HG02970 (cell line): ENCODE data around the gene STK25.
"Not testable (repeated sequence)": the region's sequence is repeated elsewhere in the genome, so short reads cannot be mapped to it uniquely, and the experiment has no call there.

Source experiments
- ATAC-seq: cut with Tn5 transposase; IDR thresholded peaks from one replicate; pipeline ENCODE4 v1.9.1; 2021; ENCODE audit warnings: mild to moderate bottlenecking, moderate library complexity, moderate number of reproducible peaks; ENCODE audit not compliant: unreplicated experiment, low FRiP score

STK25 gene

DNA sequence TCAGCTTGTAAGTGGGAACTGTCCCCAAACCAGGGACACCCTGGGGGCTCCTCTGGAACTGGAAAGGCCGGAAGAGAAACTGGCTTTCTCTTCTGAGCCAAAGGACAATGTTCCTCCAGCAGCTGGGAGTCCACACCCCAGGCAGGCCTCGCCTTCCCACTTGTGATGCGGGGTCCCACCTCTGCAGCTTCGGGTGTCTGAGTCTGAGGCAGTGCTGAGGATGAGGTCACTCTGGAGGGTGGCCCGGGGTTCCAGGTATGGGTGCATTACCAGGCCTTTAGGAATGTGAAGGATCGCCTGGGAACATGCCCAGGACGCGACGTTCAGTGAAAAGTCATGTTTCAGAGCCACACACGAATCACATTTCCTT lies 32.0 kb upstream of the STK25 start:
- ATAC-seq: no peak

DNA sequence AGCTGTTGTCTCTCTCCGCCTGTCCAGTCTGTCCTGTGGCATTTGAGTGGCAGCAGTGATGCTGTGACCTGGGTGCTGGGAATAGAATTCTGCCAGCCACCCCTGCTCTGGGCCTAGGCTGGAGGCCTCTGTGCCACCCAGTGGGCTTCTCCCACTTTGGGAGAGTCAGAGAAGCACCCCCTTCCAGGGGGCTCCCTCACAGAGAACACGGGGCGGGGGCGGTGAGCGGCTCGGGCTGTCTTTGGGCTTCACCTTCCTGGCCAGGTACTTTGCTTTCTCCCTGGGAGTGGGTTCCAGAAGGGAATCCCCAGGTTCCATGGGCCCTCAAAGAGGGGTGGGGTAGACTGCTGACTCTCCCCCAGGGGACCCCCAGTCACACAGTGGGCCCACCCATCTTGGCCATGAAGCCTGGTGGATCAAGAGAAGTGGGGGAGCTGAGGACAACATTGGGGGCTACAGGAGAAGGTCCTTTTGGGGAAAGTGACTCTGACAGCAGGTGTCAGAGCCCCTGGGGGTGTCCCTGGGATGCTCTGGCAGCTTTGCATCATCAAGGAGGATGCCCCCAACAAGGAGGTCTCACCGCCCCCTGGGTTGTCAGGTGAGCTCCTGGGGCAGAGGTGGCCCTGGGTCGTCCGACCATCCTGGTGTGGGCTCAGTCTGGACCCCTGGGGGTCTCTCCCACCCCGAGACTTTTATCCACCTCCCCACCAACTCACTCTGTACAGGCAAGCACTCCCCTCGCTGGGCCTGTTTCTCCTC lies 31.4 kb upstream of the STK25 start:
- no peak for ATAC-seq

DNA sequence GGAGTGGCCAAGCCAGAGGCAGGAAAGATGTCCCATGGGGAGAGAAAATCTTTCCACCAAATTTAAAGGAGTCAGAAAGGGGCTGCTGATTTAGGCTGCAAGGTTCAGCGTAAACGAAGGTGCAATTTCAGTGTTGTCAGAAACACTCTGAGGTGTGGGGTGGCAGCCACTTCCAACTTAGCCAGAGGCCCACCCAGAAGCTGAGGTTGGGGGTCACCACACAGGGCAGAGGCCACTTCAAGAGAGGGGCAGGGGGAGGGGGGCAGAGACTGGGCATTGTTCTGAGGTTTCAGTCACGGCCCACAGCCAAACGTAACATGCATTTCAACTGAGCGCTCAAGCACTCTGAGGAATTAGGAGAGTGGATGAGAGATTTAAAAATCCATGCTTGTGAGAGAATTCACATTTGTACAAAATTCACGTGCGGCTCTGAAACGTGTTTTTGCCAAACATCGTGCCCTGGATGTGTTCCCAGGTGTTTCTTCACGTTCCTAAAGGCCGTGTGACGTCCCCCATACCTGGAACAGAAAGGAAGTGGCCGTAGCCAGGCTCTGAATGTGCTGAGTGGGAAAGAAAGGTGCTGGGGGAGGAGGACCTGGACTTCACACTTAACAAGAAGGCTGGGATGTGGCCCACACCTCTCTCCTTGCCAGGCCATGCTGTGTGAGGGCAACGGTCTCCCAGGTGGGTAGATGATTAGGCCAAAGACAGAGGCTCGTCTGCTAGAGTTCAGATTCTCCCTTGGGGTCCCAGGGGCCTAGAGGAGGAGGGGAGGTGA lies 30.6 kb upstream of the STK25 start:
- no peak for ATAC-seq

DNA sequence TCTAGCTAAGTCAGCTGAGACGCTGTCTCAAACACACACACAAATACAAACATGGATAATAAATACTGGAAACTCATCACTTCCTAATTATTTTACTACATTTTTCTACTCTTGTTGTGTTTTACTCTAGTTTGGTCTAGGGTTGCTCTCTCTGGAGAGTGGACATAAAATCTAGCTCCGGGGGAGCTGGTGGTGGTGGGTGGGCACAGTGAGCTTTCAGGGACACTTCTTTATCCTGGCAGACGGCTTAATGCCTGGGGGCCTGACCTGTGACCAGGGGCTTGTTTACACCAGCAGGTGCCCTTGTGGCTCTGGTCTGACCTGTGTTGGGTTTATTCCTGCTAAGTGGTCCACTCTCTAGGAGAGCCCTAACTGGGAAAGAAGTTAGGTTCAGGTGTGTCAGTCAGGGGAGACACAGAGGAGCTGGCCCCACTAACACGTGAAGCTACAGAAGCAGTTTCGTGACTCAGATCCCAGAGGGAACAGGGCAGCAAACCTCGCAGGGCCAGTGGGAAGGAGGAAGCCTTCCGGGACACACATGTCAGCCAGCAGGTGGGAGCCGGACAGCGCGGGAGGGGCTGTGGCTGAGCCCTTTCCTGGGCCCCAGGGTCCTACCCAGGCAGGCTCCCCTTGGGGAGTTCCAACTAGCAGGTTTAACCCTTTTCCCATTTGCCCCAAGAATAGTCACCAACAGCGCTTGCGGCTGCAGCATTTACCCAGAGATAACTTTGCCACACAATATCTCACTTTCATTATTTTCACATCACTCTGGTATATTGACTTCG lies 27.7 kb upstream of the STK25 start:
- no peak for ATAC-seq

DNA sequence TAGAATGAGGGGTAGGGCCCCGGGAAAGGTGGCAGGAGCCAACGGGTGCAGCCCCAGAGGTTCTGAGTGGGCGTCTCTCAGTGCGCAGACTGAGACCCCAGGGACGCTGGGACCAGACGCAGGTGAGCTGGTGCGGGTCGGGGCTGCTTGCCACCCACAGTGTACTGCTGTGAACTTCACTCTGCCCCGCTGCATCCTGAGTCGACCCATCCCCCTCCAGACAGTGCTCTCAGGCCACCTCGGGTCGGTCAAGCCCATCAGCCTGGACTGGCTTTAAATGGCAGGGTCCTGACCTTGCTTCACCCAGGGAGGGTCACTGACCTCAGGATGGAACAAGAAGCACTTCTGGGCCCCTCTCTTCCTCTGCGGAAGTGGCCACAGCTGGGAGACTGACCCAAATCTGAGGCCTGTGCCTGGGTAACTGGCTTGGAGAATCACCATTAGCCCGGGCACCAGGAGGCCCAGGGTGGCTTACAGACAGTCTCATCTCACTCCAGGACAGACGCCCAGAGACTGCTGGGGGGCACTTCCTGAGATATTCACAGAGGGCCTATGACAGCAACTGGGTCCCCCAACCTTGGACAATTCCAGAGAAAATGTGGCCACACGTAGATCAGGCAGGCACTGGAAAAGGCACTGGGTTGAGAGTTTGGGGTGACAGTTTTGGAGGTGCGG lies 26.5 kb upstream of the STK25 start:
- ATAC-seq: no peak

DNA sequence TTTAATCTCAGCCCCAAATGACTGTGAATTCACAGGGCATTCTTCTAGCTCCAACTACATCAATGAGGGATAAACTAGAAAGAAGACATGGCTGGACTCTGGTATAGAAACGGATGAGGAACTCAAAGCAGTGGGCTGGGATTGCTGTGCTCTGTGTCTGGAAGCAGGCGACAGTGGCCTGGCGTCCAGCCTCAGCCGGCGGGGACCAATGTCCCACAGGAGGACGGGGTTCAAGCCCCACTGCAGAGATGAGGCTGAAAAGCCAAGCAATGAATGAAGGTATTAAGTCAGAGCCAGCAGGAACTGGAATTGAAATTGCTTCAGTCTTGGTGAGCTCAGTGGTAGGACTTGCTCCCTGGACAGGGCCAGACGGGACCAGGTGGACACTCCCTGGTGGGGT lies 25.9 kb upstream of the STK25 start:
- no peak for ATAC-seq

DNA sequence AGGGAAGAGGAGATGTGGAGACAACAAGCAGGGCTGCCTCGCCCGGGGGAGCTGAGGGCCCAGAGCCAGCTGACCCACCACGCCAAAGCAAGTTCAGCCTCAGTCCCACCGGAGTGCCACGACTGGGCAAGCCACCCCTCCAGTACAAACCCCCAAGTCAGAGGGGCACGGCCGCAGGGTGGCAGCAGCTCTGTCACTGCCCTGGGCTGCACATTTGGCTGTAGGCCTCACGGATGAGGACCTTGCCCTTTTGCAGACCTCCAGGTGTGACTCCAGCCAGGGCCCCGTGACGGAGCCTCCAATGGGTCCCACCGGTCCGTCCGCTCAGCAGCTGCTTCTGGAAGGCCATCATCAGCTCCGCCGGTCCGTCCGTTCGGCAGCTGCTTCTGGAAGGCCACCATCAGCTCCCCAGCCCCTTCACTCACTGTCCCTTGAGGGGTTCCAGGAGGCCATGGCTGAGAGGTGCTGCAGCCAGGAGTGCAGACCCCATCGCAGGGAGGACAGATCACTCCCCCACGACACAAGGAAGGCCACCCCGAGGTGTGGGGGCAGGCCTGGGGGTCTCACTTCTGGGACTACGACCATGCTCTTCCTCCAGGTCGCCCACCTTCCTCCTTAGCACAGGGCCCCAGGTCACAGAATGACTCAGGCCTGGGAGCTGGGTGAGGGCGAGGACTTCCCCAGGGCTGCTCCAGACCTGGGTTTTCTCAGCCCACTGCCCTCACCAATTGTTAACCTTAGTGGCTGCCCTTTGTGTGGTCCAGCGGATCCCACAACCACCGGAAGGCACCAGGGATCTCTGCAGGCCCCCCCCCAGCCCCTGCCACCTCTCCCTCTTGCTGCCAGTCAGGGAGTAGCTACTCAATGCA lies 24.6 kb upstream of the STK25 start:
- no peak for ATAC-seq

DNA sequence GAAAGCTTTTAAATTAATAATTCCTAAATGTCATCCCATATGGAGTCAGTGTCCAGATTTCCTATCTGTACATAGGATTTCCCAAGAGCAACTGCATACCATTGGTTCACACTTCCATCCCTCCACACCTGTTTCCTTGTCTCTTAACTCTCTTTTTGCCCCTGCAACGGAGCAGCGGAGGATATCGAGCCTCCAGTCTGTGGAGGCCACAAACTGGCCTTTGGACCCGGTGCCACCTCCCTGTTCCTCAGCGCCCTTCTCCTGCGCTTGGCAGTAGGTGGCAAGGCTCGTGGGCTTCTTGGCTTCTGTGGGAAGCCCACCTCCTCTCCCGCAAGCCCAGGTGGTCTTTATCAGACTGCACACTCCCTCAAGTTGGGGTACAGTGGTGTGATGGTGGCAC lies 23.8 kb upstream of the STK25 start:
- ATAC-seq: no peak

DNA sequence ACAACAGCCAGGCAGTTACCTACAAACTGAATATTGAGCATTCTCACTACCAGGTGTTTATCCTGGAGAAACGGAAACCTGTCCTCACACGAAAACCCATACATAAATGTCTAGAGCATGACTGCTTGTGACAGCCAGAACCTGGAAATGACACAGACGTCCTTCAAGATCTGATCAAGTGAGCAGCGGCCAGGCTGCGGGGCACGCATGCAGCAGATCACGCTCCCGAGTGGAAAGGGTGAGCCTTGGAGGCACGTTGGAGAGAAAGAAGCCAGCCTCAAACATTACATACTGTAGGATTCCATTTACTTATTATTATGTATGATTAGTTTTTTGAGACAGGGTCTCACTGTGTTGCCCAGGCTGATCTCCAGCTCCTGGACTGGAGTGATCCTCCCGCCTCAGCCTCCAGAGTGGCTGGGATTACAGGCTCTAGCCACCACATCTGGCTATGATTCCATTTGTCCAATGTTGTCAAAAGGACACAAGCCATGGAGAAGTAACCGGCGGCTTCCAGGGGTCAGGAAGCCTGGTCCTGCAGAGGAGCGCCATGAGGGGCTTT lies 22.9 kb upstream of the STK25 start:
- no peak for ATAC-seq

DNA sequence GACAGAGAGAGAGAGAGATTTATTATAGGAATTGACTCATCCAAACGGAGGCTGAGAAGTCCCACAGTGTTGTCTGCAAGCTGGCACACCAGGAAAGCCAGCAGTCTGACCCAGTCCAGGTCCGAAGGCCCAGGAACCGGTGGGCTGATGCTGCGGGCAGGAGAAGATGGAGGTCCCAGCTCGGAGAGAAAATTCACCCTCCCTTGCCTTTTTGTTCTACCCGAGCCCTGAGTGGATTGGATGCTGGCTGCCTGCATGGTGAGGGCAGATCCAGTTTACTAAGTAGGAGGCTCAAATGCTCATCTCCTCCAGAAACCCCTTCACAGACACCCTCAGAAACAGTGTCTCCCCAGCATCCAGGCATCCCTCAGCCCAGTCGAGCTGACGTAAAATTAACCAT lies 22.2 kb upstream of the STK25 start:
- no peak for ATAC-seq

DNA sequence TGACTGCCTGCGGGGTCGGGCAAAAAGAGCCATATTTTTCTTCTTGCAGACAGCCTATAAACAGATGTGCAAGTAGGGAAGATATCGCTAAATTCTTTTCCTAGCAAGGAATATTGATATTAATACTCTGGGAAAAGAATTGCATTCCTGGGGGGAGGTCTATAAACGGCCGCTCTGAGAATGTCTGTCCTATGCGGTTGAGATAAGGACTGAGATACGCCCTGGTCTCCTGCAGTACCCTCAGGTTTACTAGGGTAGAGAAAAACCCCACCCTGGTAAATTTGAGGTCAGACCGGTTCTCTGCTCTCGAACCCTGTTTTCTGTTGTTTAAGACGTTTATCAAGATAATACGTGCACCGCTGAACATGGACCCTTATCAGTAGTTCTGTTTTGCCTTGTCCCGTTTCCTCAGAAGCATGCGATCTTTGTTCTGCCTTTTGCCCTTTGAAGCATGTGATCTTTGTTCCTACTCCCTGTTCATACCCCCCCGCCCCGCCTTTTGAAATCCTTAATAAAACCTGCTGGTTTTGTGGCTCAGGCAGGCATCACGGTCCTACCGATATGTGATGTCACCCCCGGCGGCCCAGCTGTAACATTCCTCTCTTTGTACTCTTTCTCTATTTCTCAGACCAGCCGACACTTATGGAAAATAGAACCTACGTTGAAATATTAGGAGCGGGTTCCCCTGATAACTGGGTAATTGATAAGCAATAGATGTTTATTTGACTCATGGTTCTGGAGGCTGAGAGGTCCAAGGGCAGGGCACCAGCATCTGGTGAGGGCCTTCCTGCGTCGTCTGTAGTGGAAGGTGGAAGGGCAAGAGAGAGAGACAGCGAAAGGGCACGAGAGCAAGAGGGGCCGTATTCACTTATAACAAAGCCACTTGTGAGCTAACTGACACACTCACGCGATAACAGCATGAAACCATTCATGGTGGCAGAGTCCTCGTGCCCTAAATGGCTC lies 17.7 kb upstream of the STK25 start:
- ATAC-seq: not testable (repeated sequence)

DNA sequence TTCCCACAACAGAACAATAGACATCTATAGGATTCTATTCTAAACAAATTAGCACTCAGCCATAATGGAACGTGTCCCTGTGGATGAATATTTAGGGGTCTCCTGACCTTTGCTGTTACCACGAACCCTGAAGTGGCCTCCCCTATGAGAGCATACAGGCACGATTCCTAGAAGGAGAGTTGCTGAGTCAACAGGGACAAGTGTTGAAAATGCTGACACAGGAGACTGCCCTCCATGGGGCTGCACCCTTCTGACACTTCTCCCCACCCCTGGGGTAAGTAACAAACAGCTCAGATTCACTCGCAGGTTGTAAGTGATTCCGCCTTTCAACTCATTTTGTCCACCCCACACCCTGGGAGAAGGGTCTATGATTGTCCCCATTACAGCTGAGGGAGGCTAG lies 14.1 kb upstream of the STK25 start:
- no peak for ATAC-seq

DNA sequence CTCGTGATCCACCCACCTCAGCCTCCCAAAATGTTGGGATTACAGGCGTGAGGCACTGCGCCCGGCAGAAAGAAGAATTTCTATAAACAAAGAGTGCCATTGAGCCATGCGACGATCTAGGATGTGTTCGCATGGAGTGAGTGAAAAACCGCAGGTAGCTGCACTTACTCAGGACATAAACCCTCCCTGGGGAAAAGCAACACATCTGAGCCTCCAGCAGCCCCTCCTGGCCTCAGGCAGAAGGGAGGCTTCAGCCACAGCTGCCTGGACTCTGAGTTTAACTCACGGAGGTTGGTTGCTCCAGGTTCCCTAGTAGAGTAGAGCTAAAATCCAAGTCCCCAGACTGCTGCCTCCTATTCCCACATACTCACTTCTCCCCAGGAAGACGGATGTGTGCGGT lies 11.3 kb upstream of the STK25 start:
- ATAC-seq: no peak

DNA sequence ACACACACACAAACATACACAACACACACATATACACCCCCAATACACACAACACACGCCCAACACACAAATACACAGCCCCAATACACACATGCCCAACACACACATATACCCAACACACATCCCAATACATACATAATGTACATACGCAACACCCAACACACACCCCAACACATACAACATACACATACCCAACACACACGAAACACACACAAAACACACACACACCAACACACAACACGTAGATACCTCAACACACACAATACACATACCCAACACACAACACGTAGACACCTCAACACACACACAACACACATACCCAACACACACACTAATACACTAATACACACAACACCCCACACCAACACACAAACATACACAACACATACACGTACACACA lies 8.9 kb upstream of the STK25 start:
- ATAC-seq: no peak

DNA sequence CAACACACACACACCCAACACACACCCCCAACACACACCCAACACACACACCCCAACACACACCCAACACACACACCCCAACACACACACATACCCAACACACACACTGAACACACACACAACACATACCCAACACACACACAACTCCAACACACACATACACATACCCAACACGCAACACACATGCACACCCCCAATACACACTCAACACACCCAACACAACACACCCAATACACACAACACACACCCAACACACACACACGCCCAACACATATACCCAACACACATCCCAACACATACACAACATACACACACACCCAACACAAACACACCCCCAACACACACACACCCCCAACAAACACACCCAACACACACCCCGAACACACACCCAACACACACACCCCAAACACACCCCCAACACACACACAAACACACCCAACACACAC lies 8.2 kb upstream of the STK25 start:
- no peak for ATAC-seq

DNA sequence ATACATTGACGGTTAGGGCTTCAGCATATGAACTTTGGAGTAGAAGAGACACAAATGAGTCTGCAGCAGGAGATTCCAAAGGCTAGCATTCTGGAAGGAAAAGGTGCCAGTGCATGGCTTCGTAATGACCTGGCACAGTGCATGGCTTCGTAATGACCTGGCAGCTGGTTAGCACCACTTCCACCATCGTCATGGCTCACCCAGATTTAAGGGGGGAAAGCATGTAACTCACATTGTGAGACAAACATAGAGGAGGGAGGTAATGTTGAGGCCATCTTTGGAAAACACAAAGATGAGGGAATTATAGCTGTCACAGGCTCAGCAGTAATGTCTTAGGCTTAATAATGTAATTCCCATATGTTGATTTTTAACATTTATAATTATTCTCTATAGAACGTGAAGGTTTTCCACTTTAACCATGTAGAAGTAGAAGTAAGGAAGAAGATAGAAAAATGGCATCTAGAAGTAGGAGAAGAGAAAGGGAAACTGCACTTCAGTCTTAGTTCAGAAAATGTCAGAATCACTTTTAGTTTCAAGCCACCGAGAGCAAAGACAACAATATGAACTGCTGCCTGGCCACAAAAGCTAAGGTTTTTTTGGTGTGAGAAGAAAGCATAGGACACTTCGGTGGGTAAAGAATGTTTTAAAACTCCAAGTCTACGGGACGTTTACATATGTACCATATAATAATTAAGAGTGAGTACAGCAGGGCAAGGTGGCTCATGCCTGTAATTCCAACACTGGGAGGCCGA lies 6.8 kb upstream of the STK25 start:
- no peak for ATAC-seq

DNA sequence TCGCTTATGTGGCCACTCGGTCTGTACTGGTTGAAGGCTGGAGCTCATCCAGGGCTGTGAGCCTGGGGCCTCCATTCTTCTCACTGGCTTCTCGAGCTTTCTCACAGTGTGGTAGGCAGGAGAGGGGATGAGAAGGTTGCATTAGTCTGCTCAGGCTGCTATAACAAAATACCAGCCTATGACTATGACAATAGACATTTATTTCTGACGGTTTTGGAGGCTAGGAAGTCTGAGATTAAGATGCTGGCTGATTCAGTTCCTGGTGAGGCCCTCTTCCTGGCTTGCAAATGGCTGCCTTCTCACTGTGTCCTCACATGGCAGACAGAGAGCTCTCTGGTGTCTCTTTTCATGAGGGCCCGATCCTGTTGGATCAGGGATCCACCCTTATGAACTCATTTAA lies 6.2 kb upstream of the STK25 start:
- ATAC-seq: no peak
